ENCODE data around the gene NDFIP2.

DNA sequence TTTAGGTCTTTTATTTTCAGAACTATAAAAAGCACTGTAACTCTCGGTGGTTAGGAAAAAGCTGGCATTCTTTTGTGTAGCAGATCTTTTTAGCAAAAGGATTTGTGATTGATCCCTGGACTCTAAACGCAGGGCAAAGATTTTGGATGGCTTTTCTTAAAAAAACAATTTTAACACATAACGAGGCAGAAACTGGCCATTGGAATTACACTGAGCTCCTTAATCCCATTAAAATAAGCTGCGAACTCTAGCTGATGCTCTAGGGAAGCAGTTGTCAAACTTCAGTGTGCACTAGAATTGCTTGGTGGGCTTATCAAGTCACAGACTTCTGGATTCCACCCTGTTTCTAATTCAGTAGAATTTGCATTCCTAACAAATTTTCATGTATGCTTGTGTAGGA is 33.8 kb upstream of the NDFIP2 start:
- TF ChIP-seq, protein P1, sequence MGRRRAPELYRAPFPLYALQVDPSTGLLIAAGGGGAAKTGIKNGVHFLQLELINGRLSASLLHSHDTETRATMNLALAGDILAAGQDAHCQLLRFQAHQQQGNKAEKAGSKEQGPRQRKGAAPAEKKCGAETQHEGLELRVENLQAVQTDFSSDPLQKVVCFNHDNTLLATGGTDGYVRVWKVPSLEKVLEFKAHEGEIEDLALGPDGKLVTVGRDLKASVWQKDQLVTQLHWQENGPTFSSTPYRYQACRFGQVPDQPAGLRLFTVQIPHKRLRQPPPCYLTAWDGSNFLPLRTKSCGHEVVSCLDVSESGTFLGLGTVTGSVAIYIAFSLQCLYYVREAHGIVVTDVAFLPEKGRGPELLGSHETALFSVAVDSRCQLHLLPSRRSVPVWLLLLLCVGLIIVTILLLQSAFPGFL (CRISPR knock-in tag; IDR thresholded peaks at IDR 0.05; ENCODE audit: borderline replicate concordance): no peak
- TF ChIP-seq, protein P2, sequence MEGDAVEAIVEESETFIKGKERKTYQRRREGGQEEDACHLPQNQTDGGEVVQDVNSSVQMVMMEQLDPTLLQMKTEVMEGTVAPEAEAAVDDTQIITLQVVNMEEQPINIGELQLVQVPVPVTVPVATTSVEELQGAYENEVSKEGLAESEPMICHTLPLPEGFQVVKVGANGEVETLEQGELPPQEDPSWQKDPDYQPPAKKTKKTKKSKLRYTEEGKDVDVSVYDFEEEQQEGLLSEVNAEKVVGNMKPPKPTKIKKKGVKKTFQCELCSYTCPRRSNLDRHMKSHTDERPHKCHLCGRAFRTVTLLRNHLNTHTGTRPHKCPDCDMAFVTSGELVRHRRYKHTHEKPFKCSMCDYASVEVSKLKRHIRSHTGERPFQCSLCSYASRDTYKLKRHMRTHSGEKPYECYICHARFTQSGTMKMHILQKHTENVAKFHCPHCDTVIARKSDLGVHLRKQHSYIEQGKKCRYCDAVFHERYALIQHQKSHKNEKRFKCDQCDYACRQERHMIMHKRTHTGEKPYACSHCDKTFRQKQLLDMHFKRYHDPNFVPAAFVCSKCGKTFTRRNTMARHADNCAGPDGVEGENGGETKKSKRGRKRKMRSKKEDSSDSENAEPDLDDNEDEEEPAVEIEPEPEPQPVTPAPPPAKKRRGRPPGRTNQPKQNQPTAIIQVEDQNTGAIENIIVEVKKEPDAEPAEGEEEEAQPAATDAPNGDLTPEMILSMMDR (IDR thresholded peaks at IDR 0.05): no peak
- TF ChIP-seq, protein P3, sequence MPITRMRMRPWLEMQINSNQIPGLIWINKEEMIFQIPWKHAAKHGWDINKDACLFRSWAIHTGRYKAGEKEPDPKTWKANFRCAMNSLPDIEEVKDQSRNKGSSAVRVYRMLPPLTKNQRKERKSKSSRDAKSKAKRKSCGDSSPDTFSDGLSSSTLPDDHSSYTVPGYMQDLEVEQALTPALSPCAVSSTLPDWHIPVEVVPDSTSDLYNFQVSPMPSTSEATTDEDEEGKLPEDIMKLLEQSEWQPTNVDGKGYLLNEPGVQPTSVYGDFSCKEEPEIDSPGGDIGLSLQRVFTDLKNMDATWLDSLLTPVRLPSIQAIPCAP (CRISPR knock-in tag; IDR thresholded peaks at IDR 0.05): no peak
- TF ChIP-seq, protein P4, sequence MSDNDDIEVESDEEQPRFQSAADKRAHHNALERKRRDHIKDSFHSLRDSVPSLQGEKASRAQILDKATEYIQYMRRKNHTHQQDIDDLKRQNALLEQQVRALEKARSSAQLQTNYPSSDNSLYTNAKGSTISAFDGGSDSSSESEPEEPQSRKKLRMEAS (CRISPR knock-in tag; IDR thresholded peaks at IDR 0.05): no peak

All from WTC11 (cell line).